ENCODE data around the gene PILRB. TPM values are rescaled to one million over a fixed set of nuclear protein-coding genes. Genes with fewer than 3 reads are reported as not detected.

Gene PILRB
- total RNA-seq, 2 experiments from 2014 or later, result 29.9 to 36.7 TPM

DNA sequence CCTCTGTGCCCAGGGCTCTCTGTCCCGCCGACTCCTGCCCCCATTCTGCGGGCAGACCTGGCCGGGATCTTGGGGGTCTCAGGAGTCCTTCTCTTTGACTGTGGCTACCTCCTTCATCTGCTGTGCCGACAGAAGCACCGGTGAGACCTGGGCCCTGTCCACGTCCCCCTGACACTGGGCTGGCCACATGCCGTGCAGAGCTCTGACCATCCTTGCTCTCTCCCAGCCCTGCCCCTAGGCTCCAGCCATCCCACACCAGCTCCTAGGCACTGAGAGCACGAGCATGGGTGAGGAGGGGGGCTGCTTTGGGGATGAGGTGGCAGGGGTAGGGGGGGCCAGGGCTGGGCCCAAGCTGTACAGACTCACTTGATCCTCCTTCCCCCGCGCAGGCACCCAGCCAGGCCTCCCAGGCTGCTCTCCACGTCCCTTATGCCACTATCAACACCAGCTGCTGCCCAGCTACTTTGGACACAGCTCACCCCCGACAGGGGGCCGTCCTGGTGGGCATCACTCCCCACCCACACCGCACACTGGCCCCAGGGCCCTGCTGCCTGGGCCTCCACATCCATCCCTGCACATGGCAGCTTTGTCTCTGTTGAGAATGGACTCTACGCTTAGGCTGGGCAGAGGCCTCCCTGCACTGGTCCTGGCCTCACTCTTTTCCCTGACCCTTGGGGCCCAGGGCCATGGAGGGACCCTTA lies 4.8 kb upstream of the PILRB start:
- ChIA-PET POLR2A (no interaction called here), CTCF (interaction anchor here (0.6 kb wide), 1 partner anchor 54 kb away, joined by 3 read pairs; no protein-coding TSS in a partner anchor)

DNA sequence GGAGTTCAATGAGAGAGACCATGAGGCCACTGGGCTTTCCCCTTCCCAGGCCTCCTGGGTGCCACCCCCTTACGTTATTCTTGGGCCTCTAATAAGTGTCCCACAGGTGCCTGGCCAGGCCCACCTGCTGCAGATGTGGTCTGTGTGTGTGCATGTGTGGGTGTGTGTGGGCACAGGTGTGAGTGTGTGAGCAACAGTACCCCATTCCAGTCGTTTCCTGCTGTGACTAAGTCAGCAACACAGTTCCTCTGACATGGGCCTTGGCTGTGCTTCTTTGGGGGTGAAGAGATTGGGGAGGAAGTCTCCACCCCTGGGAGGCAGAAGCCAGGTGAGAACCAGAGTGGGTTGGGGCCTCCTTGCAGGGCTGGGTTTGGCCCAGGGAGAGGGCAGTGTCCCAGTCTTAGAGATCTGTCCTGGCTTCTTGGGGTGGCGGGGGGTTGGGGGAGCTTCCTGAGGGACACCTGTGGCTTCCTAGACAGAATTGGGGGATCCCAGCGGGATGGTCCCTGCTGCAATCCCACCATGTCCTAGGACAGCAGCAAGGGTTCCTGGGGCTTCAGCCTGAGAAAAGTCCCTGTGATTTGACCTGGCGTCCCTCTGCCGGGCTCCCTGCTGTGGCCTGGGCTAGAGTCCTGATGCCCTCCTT lies 4.1 kb upstream of the PILRB start:
- POLR2A ChIA-PET, result no interaction called here
- CTCF ChIA-PET, result interaction anchor here (0.7 kb wide), 1 partner anchor 9 kb away, joined by 3 read pairs; no protein-coding TSS in a partner anchor

DNA sequence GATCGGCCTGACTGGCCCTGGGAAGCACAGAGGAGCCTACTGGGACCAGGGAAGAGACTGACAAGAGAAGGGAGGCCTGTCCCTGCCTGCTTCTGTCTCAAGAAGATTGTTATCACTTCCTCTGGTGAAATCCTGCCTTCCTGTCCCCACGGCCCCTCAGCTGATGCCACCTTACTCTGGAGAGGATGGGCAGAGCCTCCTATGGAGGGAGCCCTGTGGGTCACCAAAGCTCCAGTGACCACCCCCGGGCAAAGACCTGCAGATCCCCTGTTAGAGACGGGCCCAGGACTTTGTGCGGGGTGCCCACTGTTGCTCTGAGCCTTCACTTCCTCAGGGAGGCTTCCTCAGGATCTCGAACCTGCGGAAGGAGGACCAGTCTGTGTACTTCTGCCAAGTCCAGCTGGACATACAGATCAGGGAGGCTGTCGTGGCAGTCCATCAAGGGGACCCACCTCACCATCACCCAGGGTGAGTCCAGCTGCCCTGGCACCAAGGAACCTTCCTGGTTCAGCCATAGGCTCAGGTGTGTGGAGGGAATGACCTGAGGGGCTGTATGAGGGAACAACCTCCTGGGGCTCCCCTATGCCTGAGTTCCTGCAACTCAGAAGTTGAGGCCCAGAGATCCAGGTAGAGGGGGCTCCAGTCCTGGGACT lies 1.4 kb upstream of the PILRB start:
- CTCF ChIA-PET, result no interaction called here
- POLR2A ChIA-PET, result no interaction called here

- CTCF ChIA-PET, result no interaction called here
- POLR2A ChIA-PET, result no interaction called here
These were observed 771 bp upstream of the PILRB start for GRCh38 chr7:100357131-100357561.

DNA sequence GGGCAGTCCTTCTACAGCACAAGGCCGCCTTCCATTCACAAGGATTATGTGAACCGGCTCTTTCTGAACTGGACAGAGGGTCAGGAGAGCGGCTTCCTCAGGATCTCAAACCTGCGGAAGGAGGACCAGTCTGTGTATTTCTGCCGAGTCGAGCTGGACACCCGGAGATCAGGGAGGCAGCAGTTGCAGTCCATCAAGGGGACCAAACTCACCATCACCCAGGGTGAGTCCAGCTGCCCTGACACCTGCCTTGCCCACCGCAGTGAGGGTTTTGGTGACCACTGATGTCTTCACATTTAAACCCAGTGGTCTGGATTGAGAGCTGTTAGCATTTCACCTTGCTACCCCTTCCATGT lies 918 bp downstream of the PILRB start:
- ChIA-PET CTCF (no interaction called here), POLR2A (no interaction called here)

GRCh38 chr7:100360135-100360854 lies 2.4 kb downstream of the PILRB start:
- ChIA-PET POLR2A (no interaction called here), CTCF (interaction anchor here (0.6 to 1.0 kb wide), 2 partner anchors 19 to 47 kb away, joined by 3 to 5 read pairs; no protein-coding TSS in a partner anchor)

DNA sequence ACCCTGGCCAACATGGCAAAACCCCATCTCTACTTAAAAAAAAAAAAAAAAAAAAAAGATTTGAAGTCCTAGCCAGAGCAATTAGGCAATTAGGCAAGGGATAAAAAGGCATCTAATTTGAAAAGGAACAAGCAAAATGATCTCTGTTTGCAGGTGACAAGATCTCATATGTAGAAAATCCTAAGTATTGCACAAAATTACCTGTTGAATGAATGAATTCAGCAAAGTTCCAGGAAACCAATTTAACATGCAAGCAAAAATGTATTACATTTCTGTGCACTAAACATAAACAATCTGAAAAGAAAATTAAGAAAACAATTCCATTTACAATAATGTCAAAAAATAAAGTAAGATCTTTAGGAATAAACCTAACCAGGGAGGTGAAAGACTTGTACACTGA lies 5.2 kb downstream of the PILRB start:
- ChIA-PET CTCF (no interaction called here), POLR2A (no interaction called here)

DNA sequence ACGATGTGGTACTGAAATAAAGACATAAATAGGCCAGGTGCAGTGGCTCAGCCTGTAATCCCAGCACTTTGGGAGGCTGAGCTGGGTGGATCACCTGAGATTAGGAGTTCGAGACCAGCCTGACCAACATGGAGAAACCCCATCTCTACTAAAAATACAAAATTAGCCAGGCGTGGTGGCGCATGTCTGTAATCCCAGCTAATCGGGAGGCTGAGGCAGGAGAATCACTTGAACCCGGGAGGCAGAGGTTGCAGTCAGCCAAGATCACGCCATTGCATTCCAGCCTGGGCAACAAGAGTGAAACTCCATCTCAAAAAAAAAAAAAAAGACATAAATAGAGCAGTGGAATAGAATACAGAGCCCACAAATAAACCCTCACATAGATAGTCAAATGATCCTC lies 5.9 kb downstream of the PILRB start:
- CTCF ChIA-PET, result interaction anchor here (0.6 kb wide), 1 partner anchor 230 kb away, joined by 3 read pairs; no protein-coding TSS in a partner anchor
- POLR2A ChIA-PET, result interaction anchor here (0.7 kb wide), 1 partner anchor 33 kb away, joined by 3 read pairs; no protein-coding TSS in a partner anchor

DNA sequence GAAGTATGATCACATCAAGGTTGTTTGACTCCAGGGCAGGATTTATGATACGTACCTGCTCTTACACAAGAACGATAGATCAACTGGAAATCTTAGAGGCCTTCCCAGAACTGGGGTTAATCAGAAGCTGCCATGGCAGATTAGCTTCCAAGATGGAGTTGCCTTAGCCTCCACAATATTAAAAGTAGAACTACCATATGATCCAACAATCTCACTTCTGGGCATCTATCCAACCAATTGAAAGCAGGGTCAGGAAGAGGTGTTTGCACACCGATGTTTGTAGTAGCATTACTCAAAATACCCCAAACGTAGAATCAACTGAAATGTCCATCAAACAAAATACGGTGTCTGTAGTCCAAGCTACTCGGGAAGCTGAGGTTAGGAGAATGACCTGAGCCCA lies 6.6 kb downstream of the PILRB start:
- ChIA-PET POLR2A (no interaction called here), CTCF (interaction anchor here (0.6 to 2.2 kb wide), 2 partner anchors 43 to 231 kb away, joined by 3 to 10 read pairs; no protein-coding TSS in a partner anchor)

DNA sequence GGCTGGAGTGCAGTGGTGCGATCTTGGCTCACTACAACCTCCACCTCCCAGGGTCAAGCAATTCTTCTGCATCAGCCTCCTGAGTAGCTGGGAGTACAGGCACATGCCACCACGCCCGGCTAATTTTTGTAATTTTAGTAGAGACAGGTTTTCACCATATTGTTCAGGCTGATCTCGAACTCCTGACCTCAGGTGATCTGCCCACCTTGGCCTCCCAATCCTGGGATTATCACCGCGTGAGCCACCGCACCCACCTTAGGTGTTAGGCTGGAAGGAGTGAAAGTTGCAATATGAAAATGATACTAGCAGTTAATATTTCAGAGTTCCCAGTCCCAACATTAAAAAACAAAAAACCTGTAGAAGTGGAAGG lies 8.1 kb downstream of the PILRB start:
- POLR2A ChIA-PET, result interaction anchor here (0.6 to 0.7 kb wide), 3 partner anchors 21 to 195 kb away, joined by 3 to 6 read pairs (median 4); no protein-coding TSS in a partner anchor
- CTCF ChIA-PET, result interaction anchor here (0.7 to 2.2 kb wide), 4 partner anchors 10 to 46 kb away, joined by 3 to 10 read pairs (median 5); no protein-coding TSS in a partner anchor

GRCh38 chr7:100366411-100367250 lies 8.7 kb downstream of the PILRB start:
- ChIA-PET POLR2A (interaction anchor here (0.7 kb wide), 1 partner anchor 27 kb away, joined by 4 read pairs; no protein-coding TSS in a partner anchor), CTCF (interaction anchor here (0.7 to 2.2 kb wide), 3 partner anchors 11 to 45 kb away, joined by 4 to 10 read pairs (median 6); no protein-coding TSS in a partner anchor)

DNA sequence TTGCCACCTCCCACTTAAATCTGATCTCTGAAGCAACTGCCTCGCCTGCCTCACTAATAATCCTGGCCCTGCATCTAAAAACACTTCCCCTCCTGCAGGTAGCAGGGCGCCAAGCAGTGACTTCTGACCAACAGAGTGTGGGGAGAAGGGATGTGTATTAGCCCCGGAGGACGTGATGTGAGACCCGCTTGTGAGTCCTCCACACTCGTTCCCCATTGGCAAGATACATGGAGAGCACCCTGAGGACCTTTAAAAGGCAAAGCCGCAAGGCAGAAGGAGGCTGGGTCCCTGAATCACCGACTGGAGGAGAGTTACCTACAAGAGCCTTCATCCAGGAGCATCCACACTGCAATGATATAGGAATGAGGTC lies 9.3 kb downstream of the PILRB start:
- ChIA-PET CTCF (no interaction called here), POLR2A (no interaction called here)

- ChIA-PET POLR2A (no interaction called here), CTCF (no interaction called here)
These were observed 10.0 kb downstream of the PILRB start for GRCh38 chr7:100367676-100368613.

DNA sequence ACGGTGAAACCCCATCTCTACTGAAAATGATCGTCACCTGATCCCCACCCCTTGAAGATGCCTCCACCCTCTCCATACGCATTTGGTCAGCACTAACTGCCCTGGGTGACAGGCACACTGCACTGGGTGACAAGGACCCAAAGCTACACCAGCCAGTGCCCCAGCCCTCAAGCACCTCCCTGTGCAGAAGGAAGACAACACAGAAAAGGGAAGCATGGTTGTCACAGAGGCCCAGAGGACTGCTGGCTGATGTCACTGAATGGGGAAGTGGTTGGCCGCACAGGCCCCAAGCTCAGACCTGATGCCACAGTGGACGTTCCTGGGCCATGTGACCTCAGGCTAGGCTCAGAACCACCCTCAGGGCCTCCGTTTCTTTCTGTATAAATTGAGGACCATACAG lies 11.2 kb downstream of the PILRB start:
- CTCF ChIA-PET, result interaction anchor here (1.0 to 1.4 kb wide), 2 partner anchors 27 to 238 kb away, joined by 3 to 4 read pairs; no protein-coding TSS in a partner anchor
- POLR2A ChIA-PET, result interaction anchor here (0.5 kb wide), 1 partner anchor 187 kb away, joined by 4 read pairs; no protein-coding TSS in a partner anchor

- CTCF ChIA-PET, result no interaction called here
These were observed 12.4 kb downstream of the PILRB start for GRCh38 chr7:100370303-100370702.

GRCh38 chr7:100370746-100371145 lies 12.8 kb downstream of the PILRB start:
- ChIA-PET POLR2A (no interaction called here), CTCF (no interaction called here)

More at GRCh38 chr7:100370303-100370702, 12.4 kb downstream of the PILRB start:
- POLR2A ChIA-PET, result no interaction called here

DNA sequence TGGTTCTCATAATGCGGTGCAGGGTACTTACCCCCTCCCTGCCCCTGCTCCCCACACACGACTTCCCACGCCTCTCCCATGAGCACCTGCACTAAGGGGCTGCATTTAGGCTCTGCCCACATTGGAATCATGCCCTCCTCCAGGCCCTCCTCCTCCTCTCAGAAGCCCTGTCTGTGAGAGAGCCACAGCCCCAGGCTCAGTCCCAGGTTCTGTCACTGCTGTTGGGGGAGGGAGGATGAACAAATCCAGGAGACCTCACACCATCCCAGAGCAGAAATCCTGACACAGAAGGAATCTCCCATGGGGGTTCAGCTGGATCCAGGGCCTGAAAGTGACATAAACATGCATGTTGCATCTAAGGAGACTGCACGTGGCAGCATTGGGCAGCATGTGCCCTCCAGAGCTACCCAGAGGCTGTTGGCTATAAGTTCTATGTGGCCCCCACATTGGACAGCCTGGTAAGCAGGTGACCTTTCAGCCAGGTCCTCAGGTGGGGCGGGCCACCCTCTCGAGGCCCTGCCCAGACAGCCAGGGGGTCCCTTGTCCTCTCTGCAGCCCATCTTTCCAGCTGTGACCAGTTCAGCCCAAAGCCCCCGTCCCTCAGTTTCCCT lies 13.7 kb downstream of the PILRB start:
- ChIA-PET POLR2A (no interaction called here), CTCF (interaction anchor here (0.7 to 1.7 kb wide), 2 partner anchors 25 to 36 kb away, joined by 4 to 7 read pairs; no protein-coding TSS in a partner anchor)
